ENCODE data around the gene METTL3. TPM values are rescaled to one million over a fixed set of nuclear protein-coding genes. Genes with fewer than 3 reads are reported as not detected.
"Not testable (repeated sequence)": the region's sequence is repeated elsewhere in the genome, so short reads cannot be mapped to it uniquely, and the experiment has no call there.

Gene METTL3
- 74.3 and 85.0 TPM in 2 replicates for total RNA-seq (2014; rRNA removed)
- 26.7 TPM for polyA plus RNA-seq (2012)

GRCh38 chr14:21510735-21511657 lies at the start of gene METTL3:
METTL3 (minus strand) TSS chr14:21511340; CDS start chr14:21511223, 117 bp downstream.
- peak; percentile 100 for DNase-seq (ENCODE audit: low read depth)

DNA sequence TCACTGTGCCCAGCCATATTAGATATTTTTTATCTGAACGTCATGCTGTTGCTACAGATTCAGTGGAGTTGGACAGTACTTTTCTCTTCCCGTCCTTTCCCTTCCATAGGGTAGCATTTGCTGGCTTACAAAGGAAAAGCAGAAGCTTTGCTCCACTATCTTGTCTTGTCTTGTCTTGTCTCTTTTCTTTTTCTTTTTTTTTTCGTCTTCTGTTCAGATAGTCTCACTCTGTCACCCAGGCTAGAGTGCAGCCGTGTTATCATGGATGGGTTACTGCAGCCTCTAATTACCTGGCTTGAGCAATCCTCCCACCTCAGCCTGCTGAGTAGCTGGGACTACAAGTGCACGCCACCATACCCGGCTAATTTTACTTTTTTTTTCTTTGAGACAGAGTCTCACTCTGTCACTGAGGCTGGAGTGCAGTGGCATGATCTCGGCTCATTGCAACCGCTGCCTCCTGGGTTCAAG lies 47.6 kb upstream of the METTL3 start:
- DNase-seq (ENCODE audit: low read depth) = no peak

GRCh38 chr14:21557084-21557901 lies 46.2 kb upstream of the METTL3 start:
- peak; percentile 81 for DNase-seq (ENCODE audit: low read depth)

- no peak for DNase-seq (ENCODE audit: low read depth)
Observed at GRCh38 chr14:21556378-21557083, 45.4 kb upstream of the METTL3 start.

DNA sequence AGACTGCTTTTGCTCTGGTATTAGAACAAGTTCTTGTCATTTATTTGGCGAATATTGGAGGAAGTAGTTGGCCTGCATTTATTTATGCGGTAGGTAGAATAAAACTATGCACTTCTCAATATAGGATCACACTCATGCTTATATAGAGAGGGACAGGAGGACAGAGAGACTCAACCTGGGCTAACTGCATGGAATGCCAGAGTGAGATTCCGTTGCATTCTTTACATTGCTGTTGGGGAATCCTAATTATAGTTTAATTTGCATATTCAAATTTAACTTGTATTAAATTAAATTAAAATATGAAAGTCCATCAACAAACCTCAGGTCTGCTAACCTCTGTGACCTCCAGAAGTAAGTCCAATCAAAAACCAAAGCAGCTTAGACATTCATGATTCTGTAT lies 42.1 kb upstream of the METTL3 start:
- no peak for DNase-seq (ENCODE audit: low read depth)

GRCh38 chr14:21544588-21544987 lies 33.4 kb upstream of the METTL3 start:
- not testable (repeated sequence) for DNase-seq (ENCODE audit: low read depth)

GRCh38 chr14:21543963-21544362 lies 32.8 kb upstream of the METTL3 start:
- no peak for DNase-seq (ENCODE audit: low read depth)

- DNase-seq (ENCODE audit: low read depth) = no peak
Observed at GRCh38 chr14:21543521-21543960, 32.4 kb upstream of the METTL3 start.

DNA sequence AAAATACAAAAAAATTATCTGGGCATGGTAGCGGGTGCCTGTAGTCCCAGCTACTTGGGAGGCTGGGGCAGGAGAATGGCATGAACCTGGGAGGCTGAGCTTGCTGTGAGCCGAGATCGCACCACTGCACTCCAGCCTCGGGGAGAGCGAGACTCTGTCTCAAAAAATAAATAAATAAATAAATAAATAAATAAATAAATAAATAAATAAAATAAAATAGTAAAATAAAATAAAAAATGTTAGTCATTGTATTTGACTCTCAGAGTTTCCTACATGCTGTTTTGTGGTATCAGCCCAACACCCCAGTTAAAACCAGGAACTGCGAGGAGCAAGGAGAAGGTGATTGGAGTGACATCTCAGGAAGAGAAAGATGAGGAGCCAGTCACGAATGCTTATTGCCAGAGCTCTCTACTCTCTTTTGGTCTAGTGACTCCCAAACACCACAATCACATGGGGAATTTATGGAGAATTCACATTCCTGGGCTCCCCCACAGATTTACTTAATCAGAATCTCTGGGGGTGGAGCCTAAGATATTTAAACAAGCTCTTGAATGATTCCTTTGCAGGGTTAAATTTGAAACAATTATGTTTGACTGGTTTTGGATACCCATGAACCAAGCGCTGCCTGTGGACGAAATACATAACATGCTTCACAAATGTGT lies 30.4 kb upstream of the METTL3 start:
- DNase-seq (ENCODE audit: low read depth) = no peak

- no peak for DNase-seq (ENCODE audit: low read depth)
Observed at GRCh38 chr14:21539189-21539940, 28.2 kb upstream of the METTL3 start.

- no peak for DNase-seq (ENCODE audit: low read depth)
Observed at GRCh38 chr14:21537090-21537424, 25.9 kb upstream of the METTL3 start.

DNA sequence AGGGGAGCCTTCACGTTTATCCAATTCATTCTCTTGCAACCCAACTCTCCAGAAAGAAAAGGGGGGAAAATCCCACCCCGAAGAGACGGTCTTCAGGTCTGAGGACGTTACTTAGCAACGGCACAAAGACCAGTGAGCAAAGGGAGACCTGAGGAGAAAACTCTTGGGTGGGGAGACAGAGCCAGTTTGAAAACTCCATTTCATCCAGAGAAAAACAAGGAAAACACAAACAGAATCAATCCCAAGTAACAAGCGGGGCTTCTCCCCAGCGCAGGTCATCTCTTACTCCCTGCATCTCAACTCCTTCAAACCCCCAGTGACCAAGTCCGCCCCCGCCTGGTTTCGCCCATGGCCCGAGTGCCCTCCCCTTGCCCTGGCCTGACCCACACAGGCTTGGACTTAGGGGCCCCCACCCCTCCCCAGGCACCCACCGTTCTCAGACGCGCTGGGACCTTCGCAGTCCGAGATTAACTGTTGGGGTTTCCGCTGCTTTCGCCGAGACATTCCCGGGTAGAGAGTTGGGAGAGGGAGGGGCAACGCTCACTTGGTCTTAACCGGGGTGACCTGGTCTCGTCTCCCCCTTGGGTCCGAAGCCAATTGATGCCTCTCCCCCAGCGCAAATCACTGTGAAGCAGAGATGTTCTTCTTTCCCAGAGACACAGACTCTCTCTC lies 25.4 kb upstream of the METTL3 start:
- no peak for DNase-seq (ENCODE audit: low read depth)

GRCh38 chr14:21535545-21536417 lies 24.6 kb upstream of the METTL3 start:
- DNase-seq (ENCODE audit: low read depth) = no peak

- no peak for DNase-seq (ENCODE audit: low read depth)
Observed at GRCh38 chr14:21534576-21534975, 23.4 kb upstream of the METTL3 start.

DNA sequence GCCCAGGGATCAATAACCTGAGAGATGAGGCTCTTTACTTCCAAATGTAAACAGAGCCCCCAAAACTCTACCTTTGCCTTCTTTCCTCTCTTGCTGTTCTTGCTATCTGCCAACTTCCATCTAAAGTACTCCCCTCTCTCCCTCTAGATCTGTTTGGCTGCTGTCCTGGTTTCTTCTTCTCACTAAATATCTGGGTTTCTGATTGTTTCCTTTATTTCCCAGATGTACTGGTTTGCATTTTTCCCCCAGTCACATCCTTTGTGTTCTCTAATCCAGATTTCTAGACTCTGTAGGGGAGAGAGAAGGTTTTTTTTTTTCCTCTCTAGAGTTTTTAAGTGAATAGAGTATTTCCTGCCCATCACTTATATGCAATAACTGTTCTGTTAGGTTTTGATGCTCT lies 22.2 kb upstream of the METTL3 start:
- DNase-seq (ENCODE audit: low read depth) = no peak

GRCh38 chr14:21529515-21529914 lies 18.4 kb upstream of the METTL3 start:
- DNase-seq (ENCODE audit: low read depth) = no peak

DNA sequence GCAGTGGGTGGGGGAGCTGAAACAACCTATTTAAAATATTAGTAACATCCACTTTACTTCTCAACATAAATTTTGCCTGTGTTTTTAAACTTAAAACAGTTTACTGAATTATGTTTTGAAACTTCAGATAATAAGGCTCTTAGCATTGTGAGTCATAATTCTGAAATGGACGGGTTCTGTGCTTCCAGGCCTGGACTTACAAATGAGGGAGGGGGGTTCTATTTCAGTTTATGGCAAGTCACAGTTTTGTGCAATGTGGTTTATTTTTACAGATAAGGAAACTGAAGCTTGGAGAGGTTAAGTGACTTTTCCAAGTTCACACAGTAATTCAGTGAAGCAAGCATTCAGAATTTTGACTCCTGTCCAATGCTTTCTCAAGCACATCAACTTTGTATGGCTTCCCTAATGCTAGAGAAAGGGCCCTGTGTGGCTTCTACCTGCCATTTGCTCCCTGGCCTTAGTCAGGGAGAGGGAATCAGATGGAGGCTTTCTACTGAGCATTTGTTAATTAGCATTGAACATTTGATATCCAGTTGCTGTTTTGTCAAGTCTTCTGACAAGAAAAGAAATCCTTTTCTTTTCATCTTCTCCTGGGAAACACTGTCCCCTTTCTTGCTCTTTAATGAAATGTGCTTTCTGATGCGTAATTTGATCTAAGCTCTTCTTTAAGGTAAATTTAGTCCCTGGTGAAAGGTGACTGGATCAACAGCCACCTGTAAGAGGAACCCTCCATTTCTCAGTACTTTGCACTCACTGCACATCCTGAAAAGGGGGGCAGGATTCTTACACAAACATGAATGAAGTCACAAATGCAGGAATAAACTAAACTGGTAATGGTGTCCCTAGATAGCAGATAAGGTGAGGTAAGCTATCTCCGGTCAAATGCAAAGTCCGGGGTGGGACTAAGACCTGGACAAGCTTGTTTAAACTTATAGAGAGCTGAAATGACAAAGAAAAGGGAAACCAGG lies 17.5 kb upstream of the METTL3 start:
- no peak for DNase-seq (ENCODE audit: low read depth)

DNA sequence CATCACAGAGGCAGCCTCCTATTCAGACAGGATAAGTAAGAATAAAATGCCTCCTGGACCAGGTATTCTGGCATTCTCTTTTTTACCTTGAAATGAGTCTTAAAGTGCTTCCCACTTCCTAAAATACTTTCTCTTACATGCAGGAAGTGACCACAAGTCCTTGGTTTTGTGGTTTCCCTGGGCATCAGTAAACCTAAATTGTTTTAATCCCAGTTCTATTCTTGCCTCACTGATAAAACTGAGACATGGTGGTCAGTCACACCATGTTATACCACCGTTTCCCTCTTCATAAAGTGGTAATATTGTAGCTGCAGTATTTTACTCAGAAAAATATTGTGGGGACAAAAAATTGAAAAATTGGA lies 16.2 kb upstream of the METTL3 start:
- no peak for DNase-seq (ENCODE audit: low read depth)

All from LHCN-M2 (cell line).